K562 (cell line): ENCODE results near the gene HECW1.

Source experiments
- ELF4 ChIP-seq: fragments of 450-650 bp; formaldehyde crosslinking; IDR thresholded peaks from 2 replicates; pipeline ENCODE4 v1.4.0; 2022; ENCODE audit warnings: missing genetic modification characterization
- EZH2 ChIP-seq: IDR thresholded peaks from 2 replicates; pipeline ENCODE4 v1.6.1; 2012; ENCODE audit warnings: low read depth, mild to moderate bottlenecking, inconsistent platforms, low read length, borderline replicate concordance
- NFE2 ChIP-seq: IDR thresholded peaks from 2 replicates; pipeline ENCODE4 v1.6.1; 2014; ENCODE audit warnings: antibody characterized with exemption, low read depth
- SUPT5H ChIP-seq: fragments of 450-650 bp; IDR thresholded peaks from 2 replicates; pipeline ENCODE4 v1.6.1; 2016
- TAF1 ChIP-seq: IDR thresholded peaks from 2 replicates; pipeline ENCODE4 v1.6.1; 2011; ENCODE audit warnings: mild to moderate bottlenecking, low read length, moderate library complexity; ENCODE audit not compliant: insufficient read depth, control insufficient read depth, severe bottlenecking; ENCODE audit errors: extremely low read depth
- TF ChIP-seq, protein P1 (sequence below): sonication (generic); formaldehyde crosslinking; IDR thresholded peaks from 2 replicates; pipeline ENCODE4 v1.8.1; 2023; ENCODE audit warnings: mild to moderate bottlenecking, missing genetic modification reagents
- TF ChIP-seq, protein P2 (sequence below): fragments of 450-650 bp; conservative IDR thresholded peaks from 2 replicates; pipeline ENCODE4 v1.6.1; 2016; ENCODE audit warnings: missing genetic modification characterization, low read depth, mild to moderate bottlenecking, missing compliant biosample characterization, moderate library complexity
- TF ChIP-seq, protein P3 (sequence below): fragments of 450-650 bp; formaldehyde crosslinking; conservative IDR thresholded peaks from 2 replicates; pipeline ENCODE4 v1.4.0; 2022; ENCODE audit warnings: mild to moderate bottlenecking, missing genetic modification characterization
- TF ChIP-seq, protein P4 (sequence below), 2 experiments: fragments of 450-650 bp in 1 of 2; IDR thresholded peaks; 2 replicates each; pipeline ENCODE4 v1.6.1; 2011 to 2017; ENCODE audit warnings: low read depth in 2 of 2, antibody characterized with exemption in 1 of 2, borderline replicate concordance in 1 of 2, low read length in 1 of 2, mild to moderate bottlenecking in 1 of 2, mixed read lengths in 1 of 2; ENCODE audit not compliant: control insufficient read depth in 1 of 2

DNA sequence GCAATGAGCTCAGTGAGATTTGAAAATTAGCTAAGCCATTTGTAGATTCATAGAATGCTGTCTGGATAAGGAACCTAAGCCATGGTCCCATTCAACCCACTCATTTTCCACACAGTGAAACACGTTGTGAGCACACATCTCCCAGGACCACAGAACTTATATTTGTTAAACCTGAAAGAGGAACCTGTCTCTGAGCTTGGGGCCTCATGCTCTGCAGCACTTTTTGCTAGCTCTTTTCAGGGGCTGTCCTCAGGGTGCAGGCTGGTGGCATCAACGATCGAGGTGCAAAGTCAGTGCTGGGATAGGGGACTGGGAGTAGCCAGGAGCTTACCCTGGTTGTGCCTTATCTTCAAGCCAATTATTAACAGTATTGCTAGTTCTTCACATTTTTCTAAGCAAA lies 11.9 kb downstream of the HECW1 start:
- no peak for TF ChIP-seq ELF4 (CRISPR knock-in tag)
- no peak for TF ChIP-seq NFE2
- TF ChIP-seq TAF1, result no peak
- no peak for TF ChIP-seq EZH2
- TF ChIP-seq, protein P1, sequence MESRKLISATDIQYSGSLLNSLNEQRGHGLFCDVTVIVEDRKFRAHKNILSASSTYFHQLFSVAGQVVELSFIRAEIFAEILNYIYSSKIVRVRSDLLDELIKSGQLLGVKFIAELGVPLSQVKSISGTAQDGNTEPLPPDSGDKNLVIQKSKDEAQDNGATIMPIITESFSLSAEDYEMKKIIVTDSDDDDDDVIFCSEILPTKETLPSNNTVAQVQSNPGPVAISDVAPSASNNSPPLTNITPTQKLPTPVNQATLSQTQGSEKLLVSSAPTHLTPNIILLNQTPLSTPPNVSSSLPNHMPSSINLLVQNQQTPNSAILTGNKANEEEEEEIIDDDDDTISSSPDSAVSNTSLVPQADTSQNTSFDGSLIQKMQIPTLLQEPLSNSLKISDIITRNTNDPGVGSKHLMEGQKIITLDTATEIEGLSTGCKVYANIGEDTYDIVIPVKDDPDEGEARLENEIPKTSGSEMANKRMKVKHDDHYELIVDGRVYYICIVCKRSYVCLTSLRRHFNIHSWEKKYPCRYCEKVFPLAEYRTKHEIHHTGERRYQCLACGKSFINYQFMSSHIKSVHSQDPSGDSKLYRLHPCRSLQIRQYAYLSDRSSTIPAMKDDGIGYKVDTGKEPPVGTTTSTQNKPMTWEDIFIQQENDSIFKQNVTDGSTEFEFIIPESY (CRISPR knock-in tag), result no peak
- TF ChIP-seq, protein P2, sequence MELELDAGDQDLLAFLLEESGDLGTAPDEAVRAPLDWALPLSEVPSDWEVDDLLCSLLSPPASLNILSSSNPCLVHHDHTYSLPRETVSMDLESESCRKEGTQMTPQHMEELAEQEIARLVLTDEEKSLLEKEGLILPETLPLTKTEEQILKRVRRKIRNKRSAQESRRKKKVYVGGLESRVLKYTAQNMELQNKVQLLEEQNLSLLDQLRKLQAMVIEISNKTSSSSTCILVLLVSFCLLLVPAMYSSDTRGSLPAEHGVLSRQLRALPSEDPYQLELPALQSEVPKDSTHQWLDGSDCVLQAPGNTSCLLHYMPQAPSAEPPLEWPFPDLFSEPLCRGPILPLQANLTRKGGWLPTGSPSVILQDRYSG, result no peak
- TF ChIP-seq, protein P3, sequence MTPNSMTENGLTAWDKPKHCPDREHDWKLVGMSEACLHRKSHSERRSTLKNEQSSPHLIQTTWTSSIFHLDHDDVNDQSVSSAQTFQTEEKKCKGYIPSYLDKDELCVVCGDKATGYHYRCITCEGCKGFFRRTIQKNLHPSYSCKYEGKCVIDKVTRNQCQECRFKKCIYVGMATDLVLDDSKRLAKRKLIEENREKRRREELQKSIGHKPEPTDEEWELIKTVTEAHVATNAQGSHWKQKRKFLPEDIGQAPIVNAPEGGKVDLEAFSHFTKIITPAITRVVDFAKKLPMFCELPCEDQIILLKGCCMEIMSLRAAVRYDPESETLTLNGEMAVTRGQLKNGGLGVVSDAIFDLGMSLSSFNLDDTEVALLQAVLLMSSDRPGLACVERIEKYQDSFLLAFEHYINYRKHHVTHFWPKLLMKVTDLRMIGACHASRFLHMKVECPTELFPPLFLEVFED, result no peak
- TF ChIP-seq, protein P4, sequence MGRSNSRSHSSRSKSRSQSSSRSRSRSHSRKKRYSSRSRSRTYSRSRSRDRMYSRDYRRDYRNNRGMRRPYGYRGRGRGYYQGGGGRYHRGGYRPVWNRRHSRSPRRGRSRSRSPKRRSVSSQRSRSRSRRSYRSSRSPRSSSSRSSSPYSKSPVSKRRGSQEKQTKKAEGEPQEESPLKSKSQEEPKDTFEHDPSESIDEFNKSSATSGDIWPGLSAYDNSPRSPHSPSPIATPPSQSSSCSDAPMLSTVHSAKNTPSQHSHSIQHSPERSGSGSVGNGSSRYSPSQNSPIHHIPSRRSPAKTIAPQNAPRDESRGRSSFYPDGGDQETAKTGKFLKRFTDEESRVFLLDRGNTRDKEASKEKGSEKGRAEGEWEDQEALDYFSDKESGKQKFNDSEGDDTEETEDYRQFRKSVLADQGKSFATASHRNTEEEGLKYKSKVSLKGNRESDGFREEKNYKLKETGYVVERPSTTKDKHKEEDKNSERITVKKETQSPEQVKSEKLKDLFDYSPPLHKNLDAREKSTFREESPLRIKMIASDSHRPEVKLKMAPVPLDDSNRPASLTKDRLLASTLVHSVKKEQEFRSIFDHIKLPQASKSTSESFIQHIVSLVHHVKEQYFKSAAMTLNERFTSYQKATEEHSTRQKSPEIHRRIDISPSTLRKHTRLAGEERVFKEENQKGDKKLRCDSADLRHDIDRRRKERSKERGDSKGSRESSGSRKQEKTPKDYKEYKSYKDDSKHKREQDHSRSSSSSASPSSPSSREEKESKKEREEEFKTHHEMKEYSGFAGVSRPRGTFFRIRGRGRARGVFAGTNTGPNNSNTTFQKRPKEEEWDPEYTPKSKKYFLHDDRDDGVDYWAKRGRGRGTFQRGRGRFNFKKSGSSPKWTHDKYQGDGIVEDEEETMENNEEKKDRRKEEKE (IDR thresholded peaks at IDR 0.05; ENCODE audit: borderline replicate concordance in 1 of 2, control insufficient read depth in 1 of 2, low read depth in 2 of 2, low read length in 1 of 2), result no peak
- TF ChIP-seq SUPT5H, result no peak
